Mammary epithelial cell (primary cell): ENCODE measurements around the gene FASTKD2.

ENCODE experiments used
- EZH2 ChIP-seq: IDR thresholded peaks from 2 replicates; pipeline ENCODE4 v1.6.1; 2012; ENCODE audit warnings: low read length, inconsistent platforms, borderline replicate concordance
- TF ChIP-seq, protein P1 (sequence below), 2 donors: IDR thresholded peaks in 1 of 2; conservative IDR thresholded peaks in 1 of 2; 2 replicates each; pipeline ENCODE4 v1.5.1; 2011 to 2012; ENCODE audit warnings: inconsistent platforms in 2 of 2, low read length in 2 of 2, mild to moderate bottlenecking in 2 of 2, control low read depth in 1 of 2, low read depth in 1 of 2; ENCODE audit not compliant: insufficient read depth in 1 of 2; ENCODE audit errors: extremely low read depth in 1 of 2

DNA sequence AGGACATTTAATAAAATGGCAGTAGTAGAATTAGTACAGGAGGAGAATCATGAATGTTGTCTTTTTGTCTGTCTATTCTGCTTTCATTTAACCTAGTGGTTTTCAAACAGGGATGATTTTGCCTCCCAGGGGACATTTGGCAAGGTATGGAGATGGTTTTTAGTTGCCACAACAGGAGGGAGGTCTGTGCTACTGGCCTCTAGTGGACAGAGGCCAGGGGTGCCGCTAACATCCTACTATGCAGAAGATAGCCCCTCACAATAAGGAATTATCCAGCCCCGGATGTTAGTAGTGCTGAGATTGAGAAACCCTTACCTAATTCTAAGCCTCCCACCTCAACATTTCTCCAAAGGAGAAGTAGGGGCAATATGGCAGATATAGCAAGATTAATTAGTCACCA lies 18.3 kb downstream of the FASTKD2 start:
- TF ChIP-seq, protein P1, sequence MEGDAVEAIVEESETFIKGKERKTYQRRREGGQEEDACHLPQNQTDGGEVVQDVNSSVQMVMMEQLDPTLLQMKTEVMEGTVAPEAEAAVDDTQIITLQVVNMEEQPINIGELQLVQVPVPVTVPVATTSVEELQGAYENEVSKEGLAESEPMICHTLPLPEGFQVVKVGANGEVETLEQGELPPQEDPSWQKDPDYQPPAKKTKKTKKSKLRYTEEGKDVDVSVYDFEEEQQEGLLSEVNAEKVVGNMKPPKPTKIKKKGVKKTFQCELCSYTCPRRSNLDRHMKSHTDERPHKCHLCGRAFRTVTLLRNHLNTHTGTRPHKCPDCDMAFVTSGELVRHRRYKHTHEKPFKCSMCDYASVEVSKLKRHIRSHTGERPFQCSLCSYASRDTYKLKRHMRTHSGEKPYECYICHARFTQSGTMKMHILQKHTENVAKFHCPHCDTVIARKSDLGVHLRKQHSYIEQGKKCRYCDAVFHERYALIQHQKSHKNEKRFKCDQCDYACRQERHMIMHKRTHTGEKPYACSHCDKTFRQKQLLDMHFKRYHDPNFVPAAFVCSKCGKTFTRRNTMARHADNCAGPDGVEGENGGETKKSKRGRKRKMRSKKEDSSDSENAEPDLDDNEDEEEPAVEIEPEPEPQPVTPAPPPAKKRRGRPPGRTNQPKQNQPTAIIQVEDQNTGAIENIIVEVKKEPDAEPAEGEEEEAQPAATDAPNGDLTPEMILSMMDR (conservative IDR thresholded peaks at IDR 0.05 in 1 of 2, IDR thresholded peaks at IDR 0.05 in 1 of 2; ENCODE audit: extremely low read depth in 1 of 2, insufficient read depth in 1 of 2, low read depth in 1 of 2, low read length in 2 of 2) = peak; percentile 55 to 59
- no peak for TF ChIP-seq EZH2
